HG03442 (cell line): ENCODE data around the gene ANKHD1.
"Not testable (repeated sequence)": the region's sequence is repeated elsewhere in the genome, so short reads cannot be mapped to it uniquely, and the experiment has no call there.

Source experiments
- ATAC-seq: cut with Tn5 transposase; IDR thresholded peaks from one replicate; pipeline ENCODE4 v1.9.1; 2021; ENCODE audit warnings: mild to moderate bottlenecking, moderate library complexity; ENCODE audit not compliant: unreplicated experiment

The ANKHD1 gene

DNA sequence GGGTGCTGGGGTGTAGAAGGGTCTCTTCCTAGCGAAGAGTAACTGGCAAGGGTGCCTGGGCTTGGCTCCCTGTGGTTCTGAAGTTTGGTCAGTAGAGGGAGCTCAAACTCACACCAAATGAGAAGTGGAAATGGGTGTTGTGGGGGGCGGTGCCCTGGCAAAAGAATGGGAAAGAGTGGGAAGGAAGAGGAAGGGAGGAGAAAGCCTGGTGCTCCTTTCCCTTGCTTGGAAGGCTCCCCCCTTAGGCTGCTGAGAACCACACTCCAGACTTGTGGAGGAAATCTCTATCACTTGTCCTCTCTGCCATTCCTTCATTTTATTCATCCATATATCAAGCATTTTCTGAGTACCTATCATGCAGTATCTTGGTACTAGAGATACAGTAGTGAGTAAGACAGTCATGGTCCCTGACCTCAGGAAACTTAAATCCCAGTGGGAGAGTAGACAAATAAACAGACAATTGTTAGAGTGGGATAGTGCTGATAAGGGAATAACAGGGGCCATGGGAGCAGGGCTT, 28.6 kb upstream of the ANKHD1 start:
- ATAC-seq: peak; percentile 54

DNA sequence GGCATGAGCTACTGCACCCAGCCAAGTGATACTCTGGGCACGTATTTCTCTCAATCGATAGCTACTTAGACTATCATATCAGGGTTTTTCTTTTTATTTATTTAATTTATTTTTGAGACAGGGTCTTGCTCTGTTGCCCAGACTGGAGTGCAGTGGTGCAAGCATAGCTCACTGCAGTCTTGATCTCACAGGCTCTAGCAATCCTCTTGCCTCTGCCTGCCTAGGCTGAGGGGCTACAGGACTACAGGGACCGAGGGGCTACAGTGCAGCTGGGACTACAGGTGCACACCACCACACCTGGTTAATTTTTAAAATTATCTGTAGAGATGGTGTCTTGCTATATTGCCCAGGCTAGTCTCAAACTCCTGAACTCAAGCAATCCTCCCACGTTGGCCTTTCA, 20.3 kb upstream of the ANKHD1 start:
- no peak for ATAC-seq

DNA sequence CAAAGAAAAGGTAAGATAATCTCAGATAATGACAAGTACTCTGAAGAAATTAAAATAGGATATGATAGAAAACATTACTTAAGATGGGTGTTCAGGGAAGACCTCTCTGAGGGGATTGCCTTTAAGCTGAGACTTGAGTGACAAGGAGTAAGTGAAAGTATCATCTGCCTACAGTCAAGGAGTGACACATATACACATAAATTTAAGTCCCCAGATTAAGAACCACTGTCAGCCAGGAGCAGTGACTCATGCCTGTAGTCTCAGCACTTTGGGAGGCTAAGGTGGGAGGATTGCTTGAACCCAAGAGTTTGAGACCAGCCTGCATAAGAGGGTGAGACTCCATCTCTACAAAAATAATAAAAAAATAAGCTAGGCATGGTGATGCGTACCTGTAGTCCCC, 19.7 kb upstream of the ANKHD1 start:
- peak; percentile 47 for ATAC-seq

DNA sequence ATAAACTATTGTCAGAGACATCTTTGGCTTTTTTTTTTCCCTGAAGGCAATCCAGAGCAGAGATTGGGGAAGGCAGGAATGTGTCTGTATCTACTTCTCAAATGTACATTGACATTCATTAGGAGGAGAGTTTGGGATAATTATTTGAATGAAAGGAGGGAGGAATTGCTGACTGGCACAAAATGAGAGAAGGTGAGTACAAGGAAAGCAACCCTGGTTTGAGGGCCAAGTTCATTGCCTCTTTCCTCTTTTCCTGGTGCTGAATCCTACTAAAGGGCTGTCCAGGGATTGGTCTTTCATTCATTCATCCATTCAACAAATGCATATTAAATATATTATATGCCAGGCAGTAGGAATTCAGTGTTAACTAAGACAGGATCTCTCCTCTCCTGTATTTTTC, 18.8 kb upstream of the ANKHD1 start:
- ATAC-seq: no peak

DNA sequence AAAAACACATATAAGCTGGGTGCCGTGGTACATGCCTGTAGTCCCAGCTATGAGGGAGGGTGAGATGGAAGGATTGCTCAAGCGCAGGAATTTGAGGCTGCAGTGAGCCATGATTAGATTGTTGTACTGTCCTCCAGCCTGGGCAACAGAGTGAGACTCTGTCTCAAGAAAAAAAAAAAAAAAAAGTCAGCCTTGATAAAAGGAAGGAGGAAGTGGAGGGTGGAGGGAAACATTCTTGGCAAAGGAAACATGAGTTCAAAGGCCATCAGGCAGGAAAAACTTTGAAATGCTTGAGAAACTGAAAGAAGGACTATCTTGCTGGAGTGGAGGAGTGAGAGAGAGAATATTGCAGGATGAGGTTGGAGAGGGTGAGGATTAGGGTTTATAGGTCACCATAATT, 18.3 kb upstream of the ANKHD1 start:
- no peak for ATAC-seq

DNA sequence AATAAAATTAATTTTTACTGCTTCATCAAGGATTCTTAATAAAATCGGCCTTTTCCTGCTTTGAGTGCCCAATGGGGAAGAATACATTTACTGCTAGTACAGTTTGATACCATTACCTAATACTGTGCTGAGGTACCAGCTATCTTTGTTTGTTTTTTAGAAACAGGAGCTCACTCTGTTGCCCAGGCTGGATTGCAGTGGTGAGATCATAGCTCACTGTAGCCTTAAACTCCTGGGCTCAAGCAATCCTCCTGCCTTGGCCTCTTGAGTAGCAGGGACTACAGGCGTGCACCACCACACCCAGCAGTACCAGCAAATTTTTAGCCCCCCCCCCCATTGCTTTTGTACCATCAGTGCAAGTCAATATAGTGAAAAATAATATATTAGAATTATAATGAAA, 13.6 kb upstream of the ANKHD1 start:
- no peak for ATAC-seq

DNA sequence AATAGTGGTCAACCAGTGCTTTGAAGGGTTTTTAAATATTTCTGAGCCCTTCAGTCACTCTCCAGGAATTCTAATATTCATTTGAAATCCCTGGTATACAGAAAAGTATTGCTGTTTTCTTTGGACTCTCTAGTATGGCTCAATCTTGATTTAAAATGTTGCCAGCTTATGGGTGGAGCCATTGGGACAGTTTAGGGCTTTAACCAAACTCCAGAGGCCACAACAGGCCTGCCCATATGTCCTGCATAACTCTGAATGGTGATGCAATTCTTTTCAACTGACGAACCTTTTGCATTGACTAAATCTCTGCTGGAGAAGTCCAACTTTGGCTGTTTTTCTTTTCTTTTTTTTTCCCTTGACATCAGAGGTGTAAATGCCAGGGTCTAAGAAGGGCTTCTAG, 10.3 kb upstream of the ANKHD1 start:
- no peak for ATAC-seq

DNA sequence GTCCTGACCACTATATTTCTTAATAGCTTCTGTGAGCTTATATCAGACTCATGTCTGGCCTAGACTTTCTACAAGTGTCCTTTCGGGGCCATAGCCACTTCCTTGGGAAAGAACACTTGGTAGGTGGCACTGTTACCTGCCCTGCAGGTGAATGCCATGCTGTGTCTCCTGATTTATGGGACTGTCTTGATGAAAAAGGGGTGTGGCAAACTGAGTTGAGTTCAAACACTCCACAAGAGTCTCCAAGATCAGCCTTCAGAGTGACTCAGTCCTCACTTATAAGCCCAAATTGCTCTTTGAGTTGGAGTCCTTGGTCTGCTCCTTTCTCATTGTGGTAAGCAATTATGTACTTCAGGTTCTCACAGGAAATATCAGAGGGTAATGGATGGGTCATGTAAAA, 9.9 kb upstream of the ANKHD1 start:
- no peak for ATAC-seq

DNA sequence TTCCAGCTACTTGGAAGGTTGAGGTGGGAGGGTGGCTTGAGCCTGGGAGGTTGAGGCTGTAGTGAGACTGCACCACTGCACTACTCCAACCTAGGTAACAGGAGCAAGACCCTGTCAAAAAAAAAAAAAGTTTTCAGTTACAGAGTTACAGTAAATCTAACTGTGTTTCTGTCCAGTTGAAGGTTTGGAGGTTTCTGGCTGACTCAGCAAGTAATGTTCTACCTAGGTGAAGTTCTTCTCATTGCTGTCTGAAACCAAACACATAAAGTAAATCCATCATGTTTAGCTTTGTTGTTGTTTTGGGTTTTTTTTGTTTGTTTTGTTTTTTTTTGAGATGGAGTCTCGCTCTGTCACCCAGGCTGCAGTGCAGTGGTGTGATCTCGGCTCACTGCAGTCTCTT, 7.9 kb upstream of the ANKHD1 start:
- ATAC-seq: no peak

DNA sequence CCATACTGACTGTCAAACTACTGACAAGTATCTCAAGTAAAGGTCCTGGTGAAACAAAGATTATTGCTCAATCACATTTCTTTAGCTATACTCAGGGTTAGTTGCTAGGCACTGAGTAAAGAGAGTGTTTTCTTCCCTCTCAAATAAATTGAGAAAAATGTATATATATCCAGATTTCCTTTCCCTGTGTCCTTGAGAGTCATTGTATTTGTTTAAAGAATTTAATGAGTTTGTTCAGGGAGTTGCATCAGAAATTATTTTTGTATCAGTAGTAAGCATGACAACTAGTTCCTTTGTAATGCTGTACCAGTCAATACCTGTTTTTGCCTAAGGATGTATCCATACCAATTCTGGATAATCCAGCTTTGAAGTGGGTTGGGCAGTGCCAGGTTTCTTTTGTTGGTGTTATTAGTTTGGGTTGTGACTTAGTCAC, 3.2 kb upstream of the ANKHD1 start:
- no peak for ATAC-seq

DNA sequence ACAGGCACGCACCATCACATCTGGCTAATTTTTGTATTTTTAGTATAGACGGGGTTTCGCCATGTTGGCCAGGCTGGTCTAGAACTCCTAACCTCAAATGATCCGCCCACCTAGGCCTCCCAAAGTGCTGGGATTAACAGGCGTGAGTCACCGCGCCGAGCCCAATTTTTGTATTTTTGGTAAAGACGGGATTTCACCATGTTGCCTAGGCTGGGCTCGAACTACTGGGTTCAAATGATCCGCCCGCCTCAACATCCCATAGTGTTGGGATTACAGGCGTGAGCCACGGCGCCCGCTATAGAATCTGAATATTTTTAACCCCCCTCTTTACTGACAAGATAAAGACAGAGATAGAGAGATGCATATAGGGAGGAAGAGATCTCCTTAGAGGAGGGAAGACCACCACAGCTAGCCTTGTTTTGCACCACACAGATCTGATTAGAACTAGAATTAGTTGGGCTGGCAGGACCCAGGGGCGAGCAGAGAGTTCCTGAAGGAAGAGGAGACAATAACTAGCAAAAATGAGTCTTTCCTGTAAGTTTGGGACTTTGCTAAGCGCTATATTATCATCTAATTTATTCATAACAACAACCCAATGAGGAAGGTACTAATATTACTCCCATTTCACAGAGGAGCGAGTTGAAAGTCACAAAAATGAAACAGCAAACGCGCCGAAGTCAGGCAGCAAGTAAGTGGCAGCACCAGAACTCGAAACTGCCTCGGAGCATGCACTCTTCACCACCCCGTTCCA, 1.5 kb upstream of the ANKHD1 start:
- peak; percentile 0 for ATAC-seq

DNA sequence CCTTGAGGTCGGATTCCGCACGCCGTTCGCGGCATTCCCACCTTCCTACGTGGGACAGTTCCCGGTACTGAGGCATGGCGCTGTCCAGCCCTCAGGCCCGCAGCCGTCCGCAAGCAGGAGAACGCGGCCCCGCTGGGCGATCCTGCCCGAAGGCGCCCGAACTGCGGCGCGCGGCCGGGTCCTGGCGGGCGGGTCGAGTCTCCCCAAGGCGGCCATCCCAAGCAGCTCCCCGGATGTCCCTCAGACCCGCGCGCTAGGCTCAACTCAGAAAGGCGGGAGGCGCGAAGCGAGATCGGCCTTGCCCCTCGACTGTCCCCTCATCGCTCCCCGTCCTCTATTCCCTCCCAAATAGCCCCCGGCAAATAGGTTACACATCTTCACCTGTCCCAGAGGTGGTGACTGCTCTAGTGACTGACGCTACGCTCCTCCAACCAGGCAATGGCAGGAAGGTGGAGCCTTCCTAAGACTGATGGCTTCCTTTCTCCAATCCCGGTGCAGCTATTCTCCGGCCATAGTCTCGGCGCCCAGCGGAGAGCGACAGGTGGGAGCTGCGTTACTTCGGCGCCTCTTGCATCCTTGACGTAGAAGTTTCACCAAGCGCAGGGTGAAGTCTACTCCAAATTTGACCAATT, 787 bp upstream of the ANKHD1 start:
- ATAC-seq: peak; percentile 60

DNA sequence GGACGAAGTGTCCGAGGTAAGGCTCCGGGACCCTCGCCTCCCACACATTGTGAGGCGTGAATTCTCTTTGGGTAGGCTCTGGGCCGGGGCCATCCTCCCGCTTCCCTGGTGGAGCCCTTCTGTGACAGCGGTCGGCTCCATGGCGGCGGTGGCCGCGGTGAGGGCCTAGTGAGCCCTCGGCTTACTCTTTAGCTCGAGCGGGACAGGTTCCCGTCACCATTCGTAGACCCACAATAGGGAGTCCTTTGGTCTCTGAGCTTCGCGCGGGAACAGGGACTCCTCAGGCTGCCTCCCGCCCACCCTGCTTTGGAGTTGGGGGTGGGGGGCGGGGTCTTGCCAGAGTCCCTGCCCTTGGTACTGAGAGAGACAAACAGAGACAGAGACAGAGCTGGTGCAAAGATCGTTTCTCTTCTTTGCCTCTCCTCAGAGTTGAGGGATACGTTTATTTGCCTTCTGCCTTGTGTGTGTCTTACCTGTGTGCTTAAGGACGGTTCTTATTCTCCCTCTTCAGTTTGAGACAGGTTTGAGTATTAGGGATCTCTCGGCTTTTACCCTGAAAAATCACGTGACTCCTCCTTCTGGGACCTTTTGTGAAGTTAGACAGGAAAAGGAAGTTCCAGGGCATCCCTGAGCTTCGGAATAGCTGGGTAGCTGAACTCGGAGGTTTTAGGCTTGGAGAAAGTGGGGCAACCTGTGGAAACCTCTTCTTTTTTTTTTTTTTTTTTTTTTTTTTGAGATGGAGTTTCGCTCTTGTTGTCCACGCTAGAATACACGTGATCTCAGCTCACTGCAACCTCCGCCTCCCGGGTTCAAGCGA, 833 bp downstream of the ANKHD1 start:
- ATAC-seq: no peak

DNA sequence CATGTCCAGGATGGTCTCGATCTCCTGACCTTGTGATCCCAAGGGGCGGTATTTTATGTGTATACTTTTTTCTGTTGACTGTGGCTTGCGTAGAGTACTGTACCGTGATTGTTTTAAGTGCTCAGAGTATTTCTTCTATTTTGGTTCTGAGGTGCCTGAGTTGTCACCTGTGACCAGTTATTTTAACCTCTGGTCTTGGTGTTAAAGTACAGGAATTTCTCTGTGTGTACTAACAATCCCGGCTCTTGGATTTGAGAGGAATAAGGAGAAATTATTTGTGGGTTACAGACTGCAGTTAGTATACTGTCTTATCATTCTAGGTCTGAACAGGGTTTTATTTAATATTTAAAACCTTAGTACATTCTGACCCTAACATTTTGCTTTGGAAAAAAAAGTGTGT, 2.0 kb downstream of the ANKHD1 start:
- ATAC-seq: no peak

DNA sequence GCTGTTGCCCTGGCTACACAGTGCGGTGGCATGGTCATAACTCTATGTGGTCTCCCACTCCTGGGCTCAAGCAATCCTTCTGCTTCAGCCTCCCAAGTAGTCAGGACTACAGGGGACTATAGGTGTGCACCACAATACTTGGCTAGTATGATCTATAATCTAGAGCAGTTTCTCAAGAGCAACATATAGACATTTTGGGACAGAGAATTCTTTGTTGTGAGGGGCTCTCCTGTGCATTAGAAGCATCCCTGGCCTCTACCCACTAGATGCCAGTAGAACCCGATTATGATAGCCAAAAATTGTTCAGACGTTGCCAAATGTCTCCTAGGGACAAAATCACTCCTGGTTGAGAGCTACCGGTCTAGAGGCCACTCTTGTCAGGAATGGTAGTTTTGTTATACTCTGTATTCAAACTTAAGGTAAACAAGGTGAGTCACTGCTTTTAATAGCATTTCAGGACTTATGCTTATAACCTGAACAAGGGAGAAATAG, 7.2 kb downstream of the ANKHD1 start:
- no peak for ATAC-seq

DNA sequence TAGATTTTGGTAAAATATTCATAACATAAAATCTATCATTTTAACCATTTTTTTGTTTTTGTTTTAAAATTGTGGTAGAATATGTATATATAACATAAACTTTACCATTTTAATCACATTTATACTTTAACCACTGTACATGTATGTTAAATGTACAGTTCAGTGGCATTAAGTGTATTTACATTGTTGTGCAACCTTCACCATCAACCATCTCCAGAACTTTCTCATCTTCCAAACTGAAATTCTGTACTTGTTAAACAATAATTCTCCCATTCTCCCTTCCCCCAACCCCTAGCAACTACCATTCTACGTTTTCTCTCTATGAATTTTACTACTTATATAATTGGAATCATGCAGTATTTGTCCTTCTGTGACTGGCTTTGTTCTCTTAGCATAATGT, 11.6 kb downstream of the ANKHD1 start:
- ATAC-seq: no peak

DNA sequence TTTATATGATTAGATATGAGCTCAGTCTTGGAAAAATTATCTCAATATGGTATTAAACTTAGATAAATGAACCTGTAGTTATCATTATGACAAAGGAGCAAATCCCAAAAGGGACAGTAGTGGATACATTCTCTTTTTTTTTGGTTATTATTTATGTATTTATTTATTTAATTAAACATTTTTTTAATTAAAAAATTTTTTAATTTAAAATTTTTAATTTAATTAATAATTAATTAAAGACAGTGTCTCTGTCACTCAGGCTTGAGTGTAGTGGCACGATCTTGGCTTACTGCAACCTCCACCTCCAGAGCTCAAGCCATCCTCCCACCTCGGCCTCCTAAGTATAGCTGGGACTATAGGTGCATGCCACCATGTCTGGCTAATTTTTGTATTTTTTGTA, 15.6 kb downstream of the ANKHD1 start:
- no peak for ATAC-seq

DNA sequence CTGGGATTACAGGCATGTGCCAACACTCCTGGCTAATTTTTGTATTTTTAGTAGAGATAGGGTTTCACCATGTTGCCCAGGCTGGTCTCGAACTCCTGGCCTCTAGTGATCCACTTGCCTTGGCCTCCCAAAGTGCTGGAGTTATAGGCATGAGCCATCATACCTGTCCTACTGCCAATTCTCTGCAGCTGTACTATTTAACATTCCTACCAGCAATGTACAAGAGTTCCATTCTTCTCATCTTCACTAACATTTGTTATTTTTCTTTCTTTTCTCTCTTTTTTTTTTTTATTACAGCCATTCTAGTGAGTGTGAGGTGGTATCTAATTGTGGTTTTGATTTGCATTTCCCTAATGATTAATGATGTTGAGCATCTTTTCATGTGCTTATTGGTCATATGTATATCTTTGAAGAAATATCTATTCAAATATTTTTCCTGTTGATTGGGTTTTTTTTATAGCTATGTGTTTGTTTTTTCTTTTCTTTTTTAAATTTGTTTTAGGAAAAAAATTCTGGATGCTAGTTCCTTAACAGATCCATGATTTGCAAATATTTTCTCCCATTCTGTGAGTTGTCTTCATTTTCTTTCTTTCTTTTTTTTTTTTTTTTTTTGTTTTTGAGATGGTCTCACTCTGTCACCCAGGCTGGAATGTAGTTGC, 17.4 kb downstream of the ANKHD1 start:
- ATAC-seq: no peak

DNA sequence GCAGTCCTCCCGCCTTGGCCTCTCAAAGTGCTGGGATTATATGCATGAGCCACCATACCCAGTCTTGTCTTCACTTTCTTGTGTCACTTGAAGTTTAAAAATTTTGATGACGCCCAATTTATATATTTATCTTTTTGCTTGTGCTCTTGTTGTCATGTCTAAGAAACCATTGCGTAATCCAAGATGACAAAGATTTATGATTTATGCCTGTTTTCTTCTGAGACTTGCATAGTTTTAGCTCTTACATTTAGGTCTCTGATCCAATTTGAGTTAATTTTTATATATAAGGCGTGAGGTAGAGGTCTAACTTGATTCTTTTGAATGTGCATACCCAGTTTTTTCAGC, 18.6 kb downstream of the ANKHD1 start:
- ATAC-seq: no peak

DNA sequence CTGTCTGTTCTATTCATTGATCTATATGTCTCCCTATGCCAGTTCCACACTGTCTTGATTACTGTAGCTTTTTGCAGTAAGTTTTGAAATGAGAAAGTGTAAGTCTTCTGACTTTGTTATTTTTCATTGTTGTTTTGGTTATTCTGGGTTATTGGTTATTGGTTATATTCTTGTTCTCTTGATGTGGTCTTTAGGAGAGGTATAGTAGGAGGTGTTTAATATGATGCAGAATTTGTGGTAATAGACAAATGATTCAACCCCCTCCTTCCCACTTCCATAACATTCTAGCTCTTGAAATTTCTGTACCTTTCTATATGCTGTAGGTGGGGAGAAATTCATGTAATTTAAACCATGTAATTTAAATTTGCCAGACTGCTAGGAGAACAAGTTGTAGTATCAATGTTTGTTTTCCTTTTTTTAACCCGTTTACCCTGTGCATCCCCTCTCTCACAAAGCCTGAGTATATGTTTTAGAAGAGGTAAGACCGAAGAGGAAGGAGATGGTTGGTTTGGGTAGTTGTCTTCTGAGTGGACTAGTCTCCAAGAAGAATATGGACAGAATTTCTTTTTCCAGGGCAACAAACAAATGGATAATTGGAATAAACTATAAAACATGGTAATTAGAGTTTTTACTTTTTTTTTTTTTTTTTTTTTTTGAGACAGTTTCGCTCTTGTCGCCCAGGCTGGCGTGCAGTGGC, 19.2 kb downstream of the ANKHD1 start:
- ATAC-seq: no peak

DNA sequence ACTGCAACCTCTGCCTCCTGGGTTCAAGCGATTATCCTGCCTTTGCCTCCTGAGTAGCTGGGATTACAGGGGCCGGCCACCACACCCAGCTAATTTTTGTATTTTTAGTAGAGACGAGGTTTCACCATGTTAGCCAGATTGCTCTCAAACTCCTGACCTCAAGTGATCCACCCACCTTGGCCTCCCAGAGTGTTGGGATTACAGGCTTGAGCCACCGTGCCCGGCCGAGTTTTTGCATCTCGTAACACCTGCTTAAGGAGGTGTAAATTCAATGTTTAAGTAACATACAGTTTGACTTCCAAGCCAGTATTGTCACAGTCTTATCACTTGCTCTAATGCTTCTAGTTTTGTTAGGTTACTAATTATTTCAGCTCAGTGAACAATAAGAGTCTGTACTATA, 19.7 kb downstream of the ANKHD1 start:
- not testable (repeated sequence) for ATAC-seq
